Astrocyte of the cerebellum (primary cell): ENCODE data around the gene OSBPL10.
A peak's percentile ranks its signal among the peaks of the same experiment; 100 is the strongest.

Experiments used
- DNase-seq: peaks from one replicate; pipeline ENCODE4 v3.0.0-alpha.2; 2011; ENCODE audit warnings: low read depth
- H3K4me3 ChIP-seq: 2 replicates; pipeline ENCODE4 v1.5.1; 2011; ENCODE audit warnings: mild to moderate bottlenecking, low read depth, low read length, moderate library complexity
- in situ Hi-C: cut with HindIII; loops from 2 replicates; pipeline ENCODE4 v1.10.0; 2017; ENCODE audit warnings: low sequenced_read_pairs
- TF ChIP-seq, protein P1 (sequence below): IDR thresholded peaks from 2 replicates; pipeline ENCODE4 v1.5.1; 2012; ENCODE audit warnings: low read length, low read depth, moderate library complexity, mild to moderate bottlenecking; ENCODE audit errors: missing control alignments

Gene OSBPL10

DNA sequence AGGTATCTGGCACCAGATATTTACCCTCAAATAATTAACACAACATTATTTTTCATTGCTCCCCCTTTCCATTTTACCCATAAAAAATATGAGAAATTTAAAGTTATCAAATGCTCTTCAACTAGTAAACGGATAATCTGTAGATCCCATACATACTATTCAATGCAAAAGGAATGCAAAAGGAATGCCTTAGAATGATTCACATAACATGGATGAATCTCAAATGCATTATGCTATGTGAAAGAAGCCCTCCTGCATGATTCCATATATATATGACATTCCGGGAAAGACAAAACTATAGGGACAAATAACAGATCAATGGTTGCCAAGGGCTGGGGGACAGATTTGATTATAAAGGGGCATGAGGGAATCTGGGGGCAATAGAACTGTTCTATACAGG, 252.7 kb downstream of the OSBPL10 start:
- no peak for DNase-seq
- H3K4me3 ChIP-seq: no peak overlapping the region
- TF ChIP-seq, protein P1, sequence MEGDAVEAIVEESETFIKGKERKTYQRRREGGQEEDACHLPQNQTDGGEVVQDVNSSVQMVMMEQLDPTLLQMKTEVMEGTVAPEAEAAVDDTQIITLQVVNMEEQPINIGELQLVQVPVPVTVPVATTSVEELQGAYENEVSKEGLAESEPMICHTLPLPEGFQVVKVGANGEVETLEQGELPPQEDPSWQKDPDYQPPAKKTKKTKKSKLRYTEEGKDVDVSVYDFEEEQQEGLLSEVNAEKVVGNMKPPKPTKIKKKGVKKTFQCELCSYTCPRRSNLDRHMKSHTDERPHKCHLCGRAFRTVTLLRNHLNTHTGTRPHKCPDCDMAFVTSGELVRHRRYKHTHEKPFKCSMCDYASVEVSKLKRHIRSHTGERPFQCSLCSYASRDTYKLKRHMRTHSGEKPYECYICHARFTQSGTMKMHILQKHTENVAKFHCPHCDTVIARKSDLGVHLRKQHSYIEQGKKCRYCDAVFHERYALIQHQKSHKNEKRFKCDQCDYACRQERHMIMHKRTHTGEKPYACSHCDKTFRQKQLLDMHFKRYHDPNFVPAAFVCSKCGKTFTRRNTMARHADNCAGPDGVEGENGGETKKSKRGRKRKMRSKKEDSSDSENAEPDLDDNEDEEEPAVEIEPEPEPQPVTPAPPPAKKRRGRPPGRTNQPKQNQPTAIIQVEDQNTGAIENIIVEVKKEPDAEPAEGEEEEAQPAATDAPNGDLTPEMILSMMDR: no peak
- in situ Hi-C loops: no loop called here

DNA sequence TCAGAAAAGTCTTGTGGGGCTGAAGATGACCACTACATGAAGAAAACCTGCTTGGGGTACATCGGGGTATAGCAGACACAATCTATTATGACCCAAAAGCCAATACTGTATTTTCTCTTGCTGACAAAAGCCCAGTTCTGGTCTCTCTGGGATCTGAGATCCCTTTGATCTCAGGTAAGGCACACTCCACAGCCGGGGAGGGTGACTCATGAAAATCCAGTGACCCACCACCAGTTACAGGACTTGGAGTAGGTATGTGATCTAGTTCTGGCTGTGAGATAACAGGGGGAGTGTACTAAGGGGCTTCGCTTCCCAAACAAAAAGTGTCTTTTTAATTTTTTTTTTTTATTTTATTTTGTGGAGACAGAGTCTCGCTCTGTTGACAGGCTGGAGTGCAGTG, 255.1 kb downstream of the OSBPL10 start:
- DNase-seq: no peak
- TF ChIP-seq, protein P1: no peak
- no peak overlapping the region for H3K4me3 ChIP-seq
- in situ Hi-C loops: no loop called here

DNA sequence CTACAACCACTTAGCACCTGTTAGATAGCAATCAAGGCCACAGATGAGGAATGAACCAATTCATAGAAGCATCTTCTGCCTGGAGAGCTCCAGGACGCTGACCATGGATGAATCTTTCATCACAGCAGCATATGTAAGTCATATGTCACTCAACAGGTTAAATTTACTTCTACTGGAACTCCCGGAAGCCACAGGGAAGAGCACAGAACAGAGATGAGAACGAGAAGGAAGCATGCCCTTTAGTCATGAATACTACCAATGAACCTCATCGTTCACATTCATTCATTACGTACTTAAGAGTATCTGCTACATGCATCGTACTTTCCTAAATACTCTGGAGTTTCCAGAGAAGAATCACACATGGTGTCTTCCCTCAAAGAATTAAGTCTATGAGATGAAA, 255.5 kb downstream of the OSBPL10 start:
- TF ChIP-seq, protein P1: no peak
- H3K4me3 ChIP-seq: no peak overlapping the region
- in situ Hi-C loops: no loop called here
- DNase-seq: no peak

- DNase-seq: no peak
- TF ChIP-seq, protein P1: peak; percentile 35
Observed at GRCh38 chr3:31724651-31725050, 256.4 kb downstream of the OSBPL10 start.

GRCh38 chr3:31724116-31724515, 256.9 kb downstream of the OSBPL10 start:
- in situ Hi-C loops: no loop called here
- H3K4me3 ChIP-seq: no peak overlapping the region
- TF ChIP-seq, protein P1: no peak

More at GRCh38 chr3:31724651-31725050, 256.4 kb downstream of the OSBPL10 start:
- in situ Hi-C loops: no loop called here
- no peak overlapping the region for H3K4me3 ChIP-seq

GRCh38 chr3:31723701-31724100, 257.4 kb downstream of the OSBPL10 start:
- DNase-seq: no peak
- in situ Hi-C loops: no loop called here
- TF ChIP-seq, protein P1: no peak
- H3K4me3 ChIP-seq: no peak overlapping the region

More at GRCh38 chr3:31724116-31724515, 256.9 kb downstream of the OSBPL10 start:
- no peak for DNase-seq

DNA sequence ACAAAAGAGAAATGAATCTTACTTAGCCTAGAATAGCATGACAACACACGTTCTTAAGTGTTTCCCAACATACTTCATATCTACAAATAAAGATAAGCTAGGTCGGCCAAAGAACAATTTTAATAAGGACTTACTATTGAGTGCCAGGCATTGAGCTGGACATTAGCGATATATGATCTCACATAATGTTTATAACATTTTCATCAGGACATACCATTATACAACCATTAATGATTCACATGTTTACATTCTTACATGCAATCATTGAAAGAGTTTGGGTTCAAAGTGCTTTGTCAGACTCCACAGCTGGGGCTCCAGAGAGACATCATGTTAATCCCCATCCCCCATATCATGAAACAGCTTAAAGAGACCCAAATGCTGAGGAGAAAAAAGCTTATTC, 259.4 kb downstream of the OSBPL10 start:
- TF ChIP-seq, protein P1: no peak
- in situ Hi-C loops: no loop called here
- no peak for DNase-seq
- H3K4me3 ChIP-seq: no peak overlapping the region
